Tibial nerve (tissue), 4 donors: ENCODE data around the gene COG5.

ENCODE experiments used
- EP300 ChIP-seq, 2 donors: sonication (generic); formaldehyde crosslinking; IDR thresholded peaks; one replicate each; pipeline ENCODE4 v1.6.1; 2017; ENCODE audit warnings: antibody characterized with exemption in 2 of 2, mild to moderate bottlenecking in 1 of 2
- TF ChIP-seq, protein P1 (sequence below), 5 experiments: fragments of 200-600 bp in 3 of 5; fragments of 450-650 bp in 2 of 5; sonication (generic) in 3 of 5; IDR thresholded peaks; one replicate each; pipeline ENCODE4 v1.5.1; 2016 to 2019; ENCODE audit warnings: antibody characterized with exemption in 5 of 5, mild to moderate bottlenecking in 3 of 5, moderate library complexity in 2 of 5

DNA sequence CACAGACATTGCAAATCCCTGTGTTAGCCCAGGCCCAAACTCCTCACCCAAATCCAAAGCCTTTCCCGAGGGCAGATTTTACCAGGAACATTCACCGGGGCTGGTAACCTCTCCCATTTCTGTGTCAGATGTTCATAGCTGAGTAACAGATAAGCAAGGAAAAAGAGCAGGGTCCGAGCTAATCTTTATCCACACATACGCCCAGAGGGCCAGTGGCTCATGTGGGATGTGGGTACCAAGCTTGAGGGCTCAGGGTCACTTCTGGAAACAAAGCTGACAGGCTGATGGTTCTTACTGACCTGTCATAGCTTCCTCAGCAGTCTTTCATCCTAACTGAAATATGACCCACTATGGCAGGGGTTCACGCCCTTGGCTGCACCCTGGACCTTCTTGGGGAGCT lies 355.2 kb downstream of the COG5 start:
- TF ChIP-seq, protein P1, sequence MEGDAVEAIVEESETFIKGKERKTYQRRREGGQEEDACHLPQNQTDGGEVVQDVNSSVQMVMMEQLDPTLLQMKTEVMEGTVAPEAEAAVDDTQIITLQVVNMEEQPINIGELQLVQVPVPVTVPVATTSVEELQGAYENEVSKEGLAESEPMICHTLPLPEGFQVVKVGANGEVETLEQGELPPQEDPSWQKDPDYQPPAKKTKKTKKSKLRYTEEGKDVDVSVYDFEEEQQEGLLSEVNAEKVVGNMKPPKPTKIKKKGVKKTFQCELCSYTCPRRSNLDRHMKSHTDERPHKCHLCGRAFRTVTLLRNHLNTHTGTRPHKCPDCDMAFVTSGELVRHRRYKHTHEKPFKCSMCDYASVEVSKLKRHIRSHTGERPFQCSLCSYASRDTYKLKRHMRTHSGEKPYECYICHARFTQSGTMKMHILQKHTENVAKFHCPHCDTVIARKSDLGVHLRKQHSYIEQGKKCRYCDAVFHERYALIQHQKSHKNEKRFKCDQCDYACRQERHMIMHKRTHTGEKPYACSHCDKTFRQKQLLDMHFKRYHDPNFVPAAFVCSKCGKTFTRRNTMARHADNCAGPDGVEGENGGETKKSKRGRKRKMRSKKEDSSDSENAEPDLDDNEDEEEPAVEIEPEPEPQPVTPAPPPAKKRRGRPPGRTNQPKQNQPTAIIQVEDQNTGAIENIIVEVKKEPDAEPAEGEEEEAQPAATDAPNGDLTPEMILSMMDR (IDR thresholded peaks at IDR 0.05) = no peak
- TF ChIP-seq EP300 (IDR thresholded peaks at IDR 0.05) = no peak
